Astrocyte (in vitro differentiated cells and primary cell): ENCODE measurements around the gene RTRAF. TPM values are rescaled to one million over a fixed set of nuclear protein-coding genes. Genes with fewer than 3 reads are reported as not detected.
A peak's percentile ranks its signal among the peaks of the same experiment; 100 is the strongest.

Experiments
- DNase-seq: peaks from one replicate; pipeline ENCODE4 v3.0.0-alpha.2; 2010; ENCODE audit warnings: low read depth
- FAIRE-seq: peaks from 2 replicates; lab custom pipeline; 2011; peaks lifted over from hg19 to GRCh38; lab: Jason Lieb, UNC
- H2AFZ ChIP-seq: 2 replicates; pipeline ENCODE4 v1.6.0; 2012; ENCODE audit warnings: low read depth, low read length, inconsistent platforms
- H3K27ac ChIP-seq: 2 replicates; pipeline ENCODE4 v1.5.1; 2011; ENCODE audit warnings: low read depth, low read length, inconsistent platforms
- H3K27me3 ChIP-seq: 2 replicates; pipeline ENCODE4 v1.6.0; 2011; ENCODE audit warnings: low read length, inconsistent platforms; ENCODE audit not compliant: insufficient read depth
- H3K36me3 ChIP-seq: 2 replicates; pipeline ENCODE4 v1.5.1; 2011; ENCODE audit warnings: low read length, inconsistent platforms; ENCODE audit not compliant: insufficient read depth
- H3K4me1 ChIP-seq: 2 replicates; pipeline ENCODE4 v1.5.1; 2011; ENCODE audit warnings: low read length, inconsistent platforms; ENCODE audit not compliant: insufficient read depth
- H3K4me2 ChIP-seq: 2 replicates; pipeline ENCODE4 v1.6.0; 2012; ENCODE audit warnings: low read length, inconsistent platforms
- H3K4me3 ChIP-seq: 2 replicates; pipeline ENCODE4 v1.5.1; 2011; ENCODE audit warnings: low read depth, mild to moderate bottlenecking, low read length, inconsistent platforms; ENCODE audit not compliant: insufficient read depth
- H3K79me2 ChIP-seq: 2 replicates; pipeline ENCODE4 v1.6.0; 2012; ENCODE audit warnings: mild to moderate bottlenecking, low read length, inconsistent platforms; ENCODE audit not compliant: insufficient read depth
- H3K9ac ChIP-seq: 2 replicates; pipeline ENCODE4 v1.6.0; 2012; ENCODE audit warnings: mild to moderate bottlenecking, low read length, inconsistent platforms
- H3K9me3 ChIP-seq: 2 replicates; pipeline ENCODE4 v1.5.1; 2012; ENCODE audit warnings: low read depth, mild to moderate bottlenecking, low read length, inconsistent platforms; ENCODE audit not compliant: insufficient read depth
- H4K20me1 ChIP-seq: 2 replicates; pipeline ENCODE4 v1.6.0; 2012; ENCODE audit warnings: low read length, inconsistent platforms; ENCODE audit not compliant: insufficient read depth
- H3K27ac Mint-ChIP-seq: one replicate; pipeline ENCODE4 v1.8.0; 2021; ENCODE audit warnings: mild to moderate bottlenecking, mixed read lengths; ENCODE audit not compliant: unreplicated experiment
- H3K27me3 Mint-ChIP-seq: one replicate; pipeline ENCODE4 v1.8.0; 2021; ENCODE audit warnings: low read depth, mixed read lengths; ENCODE audit not compliant: unreplicated experiment
- H3K36me3 Mint-ChIP-seq: one replicate; pipeline ENCODE4 v1.8.0; 2021; ENCODE audit warnings: low read depth, mixed read lengths; ENCODE audit not compliant: unreplicated experiment
- H3K4me1 Mint-ChIP-seq: one replicate; pipeline ENCODE4 v1.8.0; 2021; ENCODE audit warnings: low read depth, mixed read lengths; ENCODE audit not compliant: unreplicated experiment
- H3K4me3 Mint-ChIP-seq: one replicate; pipeline ENCODE4 v1.8.0; 2021; ENCODE audit warnings: mild to moderate bottlenecking, moderate library complexity, mixed read lengths; ENCODE audit not compliant: unreplicated experiment
- H3K9me3 Mint-ChIP-seq: one replicate; pipeline ENCODE4 v1.8.0; 2021; ENCODE audit warnings: mild to moderate bottlenecking, mixed read lengths; ENCODE audit not compliant: unreplicated experiment
- CTCF ChIP-seq: IDR thresholded peaks from 2 replicates; pipeline ENCODE4 v1.5.1; 2011; ENCODE audit warnings: low read depth, mild to moderate bottlenecking, inconsistent platforms, low read length, moderate library complexity; ENCODE audit not compliant: insufficient read depth
- EZH2 ChIP-seq: IDR thresholded peaks from 2 replicates; pipeline ENCODE4 v1.6.1; 2012; ENCODE audit warnings: mild to moderate bottlenecking, low read length, inconsistent platforms; ENCODE audit not compliant: insufficient read depth
- total RNA-seq: library from RNA; stranded (reverse); gene quantifications from 2 replicates; pipeline ENCODE4 v1.2.1, GENCODE V29; 2021

Gene RTRAF
- total RNA-seq, 1 donor from 2014 or later, result 224 TPM

DNA sequence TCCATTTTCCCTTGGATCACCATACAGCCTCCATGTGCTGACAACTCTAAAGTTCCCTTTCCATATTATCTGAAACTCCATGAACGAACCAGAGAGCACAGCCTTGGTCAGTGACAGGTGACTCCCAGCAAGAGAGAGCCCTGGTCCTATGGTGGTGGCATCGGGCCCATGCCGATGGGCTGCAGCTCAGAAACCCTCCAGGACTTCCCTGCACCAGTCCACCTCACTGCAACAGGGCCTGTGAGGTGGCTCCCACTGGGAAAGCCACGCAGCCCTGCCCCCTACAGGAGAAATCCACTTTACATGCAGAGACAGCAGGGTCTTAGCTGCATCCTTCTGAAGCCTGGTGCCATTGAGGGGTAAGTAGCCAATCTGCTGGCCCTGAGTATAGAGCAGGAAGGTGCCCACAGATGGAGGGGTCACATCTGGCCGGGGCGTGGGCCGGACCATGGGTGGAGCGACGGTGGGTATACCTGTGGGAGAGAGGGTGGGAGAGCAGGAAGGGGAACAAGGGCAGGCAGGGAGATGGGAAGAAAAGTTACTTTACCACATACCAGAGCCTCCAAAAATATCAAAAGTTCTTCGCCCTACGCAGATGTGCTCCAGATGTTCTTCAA lies 24.7 kb downstream of the RTRAF start:
- DNase-seq (no peak), FAIRE-seq (no peak)
- H3K27me3 Mint-ChIP-seq, result peaks cover 5% of the 10 kb centered on the region
- H3K4me1 Mint-ChIP-seq, result no peaks in the 10 kb centered on the region
- H3K27ac Mint-ChIP-seq, result no peak overlapping the region
- H3K4me1 ChIP-seq, result peaks cover 3% of the 10 kb centered on the region
- no peaks in the 10 kb centered on the region for H3K9me3 ChIP-seq
- H3K27me3 ChIP-seq, result no peaks in the 10 kb centered on the region
- no peak overlapping the region for H3K27ac ChIP-seq
- TF ChIP-seq EZH2 (no peak), CTCF (peak; percentile 14)
- H3K79me2 ChIP-seq, result no peaks in the 10 kb centered on the region
- no peak overlapping the region for H3K4me3 ChIP-seq
- no peak overlapping the region for H2AFZ ChIP-seq
- no peak overlapping the region for H3K4me2 ChIP-seq
- H3K36me3 ChIP-seq, result peaks cover 27% of the 10 kb centered on the region
- no peaks in the 10 kb centered on the region for H4K20me1 ChIP-seq
- peaks cover 7% of the 10 kb centered on the region for H3K36me3 Mint-ChIP-seq
- H3K9me3 Mint-ChIP-seq, result peaks cover 3% of the 10 kb centered on the region
- H3K9ac ChIP-seq, result no peak overlapping the region
- no peak overlapping the region for H3K4me3 Mint-ChIP-seq

GRCh38 chr14:52014601-52015267 lies 25.4 kb downstream of the RTRAF start:
- no peak for TF ChIP-seq EZH2
- no peak for TF ChIP-seq CTCF
- Histone ChIP-seq H3K4me3 (no peak overlapping the region), H3K9me3 (no peaks in the 10 kb centered on the region), H2AFZ (no peak overlapping the region), H3K79me2 (no peaks in the 10 kb centered on the region), H3K9ac (no peak overlapping the region), H3K27ac (no peak overlapping the region), H4K20me1 (no peaks in the 10 kb centered on the region), H3K4me2 (no peak overlapping the region), H3K4me1 (peaks cover 3% of the 10 kb centered on the region), H3K27me3 (no peaks in the 10 kb centered on the region), H3K36me3 (peaks cover 23% of the 10 kb centered on the region)
- peaks cover 3% of the 10 kb centered on the region for H3K9me3 Mint-ChIP-seq
- no peak for FAIRE-seq
- no peak overlapping the region for H3K4me3 Mint-ChIP-seq
- H3K4me1 Mint-ChIP-seq, result no peaks in the 10 kb centered on the region
- no peak overlapping the region for H3K27ac Mint-ChIP-seq
- DNase-seq, result no peak
- H3K36me3 Mint-ChIP-seq, result peaks cover 7% of the 10 kb centered on the region
- H3K27me3 Mint-ChIP-seq, result peaks cover 5% of the 10 kb centered on the region

- H3K4me1 Mint-ChIP-seq, result no peaks in the 10 kb centered on the region
- Histone ChIP-seq H3K4me2 (no peak overlapping the region), H3K36me3 (peaks cover 24% of the 10 kb centered on the region), H3K4me1 (peaks cover 3% of the 10 kb centered on the region), H3K4me3 (no peak overlapping the region), H3K79me2 (no peaks in the 10 kb centered on the region), H2AFZ (no peak overlapping the region), H3K27me3 (no peaks in the 10 kb centered on the region), H3K9me3 (no peaks in the 10 kb centered on the region), H3K9ac (no peak overlapping the region), H4K20me1 (no peaks in the 10 kb centered on the region), H3K27ac (no peak overlapping the region)
- no peak overlapping the region for H3K27ac Mint-ChIP-seq
- peaks cover 6% of the 10 kb centered on the region for H3K36me3 Mint-ChIP-seq
- H3K27me3 Mint-ChIP-seq, result peaks cover 5% of the 10 kb centered on the region
- H3K9me3 Mint-ChIP-seq, result peaks cover 3% of the 10 kb centered on the region
- DNase-seq (no peak), FAIRE-seq (no peak)
- no peak overlapping the region for H3K4me3 Mint-ChIP-seq
- TF ChIP-seq CTCF (peak; percentile 24), EZH2 (no peak)
These were observed 26.2 kb downstream of the RTRAF start for GRCh38 chr14:52015411-52016030.
